Thyroid gland (tissue), 4 donors: ENCODE data around the gene C5orf63. TPM values are rescaled to one million over a fixed set of nuclear protein-coding genes. Genes with fewer than 3 reads are reported as not detected.

Experiments used
- DNase-seq, 2 donors: peaks; one replicate each; pipeline ENCODE4 v3.0.0-alpha.2; 2019
- H3K27ac ChIP-seq, 3 donors: fragments of 200-600 bp; sonication (generic); 1 replicate in 2 of 3; 2 replicates in 1 of 3; pipeline ENCODE4 v1.5.1; 2016 to 2019; ENCODE audit warnings: mild to moderate bottlenecking in 1 of 3, moderate library complexity in 1 of 3
- H3K27me3 ChIP-seq: fragments of 200-600 bp; sonication (generic); one replicate; pipeline ENCODE4 v1.5.1; 2019
- H3K36me3 ChIP-seq, 2 donors: fragments of 200-600 bp; sonication (generic); one replicate each; pipeline ENCODE4 v1.5.1; 2016 to 2019
- H3K4me1 ChIP-seq, 2 donors: fragments of 200-600 bp; sonication (generic); one replicate each; pipeline ENCODE4 v1.5.1; 2017 to 2019
- H3K4me3 ChIP-seq, 3 donors: fragments of 200-600 bp; sonication (generic); replicated peaks in 1 of 3; 1 replicate in 2 of 3; 2 replicates in 1 of 3; pipeline ENCODE4 v1.5.1; 2016; ENCODE audit warnings: mild to moderate bottlenecking in 1 of 3
- H3K9me3 ChIP-seq: fragments of 200-600 bp; sonication (generic); one replicate; pipeline ENCODE4 v1.5.1; 2017
- CTCF ChIP-seq, 6 experiments: fragments of 200-600 bp in 3 of 6; fragments of 450-650 bp in 3 of 6; sonication (generic) in 3 of 6; IDR thresholded peaks; one replicate each; pipeline ENCODE4 v1.5.1; 2016 to 2019; ENCODE audit warnings: antibody characterized with exemption in 6 of 6, mild to moderate bottlenecking in 2 of 6, inconsistent platforms in 1 of 6, moderate library complexity in 1 of 6
- POLR2A ChIP-seq, 2 donors: fragments of 450-650 bp; IDR thresholded peaks; one replicate each; pipeline ENCODE4 v1.6.1; 2017; ENCODE audit warnings: antibody characterized with exemption in 2 of 2, mild to moderate bottlenecking in 2 of 2, moderate library complexity in 1 of 2
- WGBS, 2 donors: methylation state at CpG; one replicate each; pipeline ENCODE4 v1.1.5; 2017; 5-methylcytosine and 5-hydroxymethylcytosine counted together
- intact Hi-C: fragments of 100-400 bp; cut with DNase I; formaldehyde crosslinking; loops from one replicate; pipeline ENCODE4 v1.15.1; 2023
- total RNA-seq, 4 donors: library from RNA; depleted of rRNA; stranded (reverse); fragments of >200 nt; gene quantifications; one replicate each; pipeline ENCODE4 v1.2.3, GENCODE V29; 2016

The C5orf63 gene
- total RNA-seq, 4 donors from 2014 or later, result 4.3 to 13.7 (median 6.6) TPM

GRCh38 chr5:127012916-127013315, 60.4 kb downstream of the C5orf63 start:
- Histone ChIP-seq H3K36me3 (no peaks in the 10 kb centered on the region), H3K27ac (no peak overlapping the region), H3K9me3 (no peaks in the 10 kb centered on the region), H3K4me1 (peaks cover 0 to 6% of the 10 kb centered on the region in 2 donors), H3K4me3 (no peak overlapping the region), H3K27me3 (no peaks in the 10 kb centered on the region)
- no peak for DNase-seq
- no peak for TF ChIP-seq CTCF (IDR thresholded peaks at IDR 0.05)
- no peak for TF ChIP-seq POLR2A (IDR thresholded peaks at IDR 0.05)
- intact Hi-C loops, result no loop called here

GRCh38 chr5:127011961-127012644, 61.2 kb downstream of the C5orf63 start:
- H3K4me1 ChIP-seq, result peaks cover 0 to 6% of the 10 kb centered on the region in 2 donors
- intact Hi-C loops, result no loop called here
- H3K9me3 ChIP-seq, result no peaks in the 10 kb centered on the region
- WGBS, 2 donors, result 80 to 87% methylated on average over 2 of the region's 2 CpGs
- H3K27ac ChIP-seq, result no peak overlapping the region
- H3K4me3 ChIP-seq, result no peak overlapping the region
- H3K36me3 ChIP-seq, result no peaks in the 10 kb centered on the region
- no peaks in the 10 kb centered on the region for H3K27me3 ChIP-seq
- no peak for DNase-seq
- TF ChIP-seq CTCF (IDR thresholded peaks at IDR 0.05) (no peak), POLR2A (IDR thresholded peaks at IDR 0.05) (no peak)

GRCh38 chr5:127011153-127011552, 62.1 kb downstream of the C5orf63 start:
- peaks cover 0 to 6% of the 10 kb centered on the region in 2 donors for H3K4me1 ChIP-seq
- H3K9me3 ChIP-seq, result no peaks in the 10 kb centered on the region
- WGBS, 2 donors, result 34 to 43% methylated on average over 4 of the region's 4 CpGs
- no peaks in the 10 kb centered on the region for H3K36me3 ChIP-seq
- no peak overlapping the region for H3K27ac ChIP-seq
- intact Hi-C loops, result no loop called here
- TF ChIP-seq POLR2A (IDR thresholded peaks at IDR 0.05) (no peak), CTCF (IDR thresholded peaks at IDR 0.05) (no peak)
- peak; percentile 22 to 46 for DNase-seq
- no peak overlapping the region for H3K4me3 ChIP-seq
- no peaks in the 10 kb centered on the region for H3K27me3 ChIP-seq

GRCh38 chr5:127010362-127010761, 62.9 kb downstream of the C5orf63 start:
- TF ChIP-seq CTCF (IDR thresholded peaks at IDR 0.05) (no peak), POLR2A (IDR thresholded peaks at IDR 0.05) (no peak)
- DNase-seq, result no peak
- no peaks in the 10 kb centered on the region for H3K9me3 ChIP-seq
- H3K4me3 ChIP-seq, result no peak overlapping the region
- intact Hi-C loops, result no loop called here
- H3K27me3 ChIP-seq, result no peaks in the 10 kb centered on the region
- H3K27ac ChIP-seq, result no peak overlapping the region
- H3K36me3 ChIP-seq, result no peaks in the 10 kb centered on the region
- WGBS, 2 donors, result 86% methylated on average over 2 of the region's 2 CpGs
- peaks cover 0 to 6% of the 10 kb centered on the region in 2 donors for H3K4me1 ChIP-seq

- Histone ChIP-seq H3K27ac (no peak overlapping the region), H3K36me3 (no peaks in the 10 kb centered on the region), H3K4me1 (peaks cover 0 to 6% of the 10 kb centered on the region in 2 donors), H3K27me3 (no peaks in the 10 kb centered on the region), H3K9me3 (no peaks in the 10 kb centered on the region), H3K4me3 (no peak overlapping the region)
- DNase-seq, result no peak
- WGBS, 2 donors, result 93 to 97% methylated on average over 1 of the region's 1 CpG
- intact Hi-C loops, result no loop called here
- TF ChIP-seq POLR2A (IDR thresholded peaks at IDR 0.05) (no peak), CTCF (IDR thresholded peaks at IDR 0.05) (no peak)
Observed at GRCh38 chr5:127009784-127010183, 63.5 kb downstream of the C5orf63 start.
